Measurements from ENCODE around the gene CDC5L.
A peak's percentile ranks its signal among the peaks of the same experiment; 100 is the strongest.
"Not testable (repeated sequence)": the region's sequence is repeated elsewhere in the genome, so short reads cannot be mapped to it uniquely, and the experiment has no call there.

CDC5L gene

DNA sequence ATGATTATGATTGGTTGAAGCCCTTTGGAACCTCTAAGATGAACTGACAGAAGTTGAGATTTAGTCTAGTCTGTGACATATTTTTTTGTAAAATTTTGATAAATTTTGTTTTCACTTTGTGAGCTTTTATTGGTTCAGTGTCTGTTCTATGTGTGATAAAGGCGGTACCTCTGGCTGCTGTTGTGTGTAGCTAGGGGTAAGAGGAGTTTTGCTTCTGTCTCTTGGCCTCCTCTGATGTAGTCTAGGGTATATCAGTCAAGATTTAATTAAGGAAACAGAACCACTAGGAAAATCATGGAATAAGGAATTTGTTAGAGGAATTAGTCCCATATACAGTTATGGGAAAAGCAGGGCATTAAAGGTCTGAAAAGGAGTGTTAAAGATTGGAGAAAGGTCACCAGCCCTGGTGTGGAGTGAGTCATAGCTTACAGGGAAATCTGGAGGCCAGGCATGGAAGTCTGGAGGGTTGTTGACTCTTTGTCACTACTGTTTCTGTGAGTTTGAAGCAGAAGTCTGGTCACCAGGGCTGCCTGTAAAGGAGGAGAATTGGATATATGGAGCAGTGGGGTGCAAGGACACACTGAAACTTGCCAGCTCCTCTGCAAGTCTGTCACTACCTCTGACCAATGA is 28.5 kb downstream of the CDC5L start:
- no peak for DNase-seq (ENCODE audit: low spot score)

- no peak for DNase-seq (ENCODE audit: low spot score)
Observed at GRCh38 chr6:44422531-44422930, 35.0 kb downstream of the CDC5L start.

- DNase-seq (ENCODE audit: low spot score) = no peak
Observed at GRCh38 chr6:44423306-44423705, 35.8 kb downstream of the CDC5L start.

- DNase-seq (ENCODE audit: low spot score) = no peak
Observed at GRCh38 chr6:44425951-44426350, 38.4 kb downstream of the CDC5L start.

DNA sequence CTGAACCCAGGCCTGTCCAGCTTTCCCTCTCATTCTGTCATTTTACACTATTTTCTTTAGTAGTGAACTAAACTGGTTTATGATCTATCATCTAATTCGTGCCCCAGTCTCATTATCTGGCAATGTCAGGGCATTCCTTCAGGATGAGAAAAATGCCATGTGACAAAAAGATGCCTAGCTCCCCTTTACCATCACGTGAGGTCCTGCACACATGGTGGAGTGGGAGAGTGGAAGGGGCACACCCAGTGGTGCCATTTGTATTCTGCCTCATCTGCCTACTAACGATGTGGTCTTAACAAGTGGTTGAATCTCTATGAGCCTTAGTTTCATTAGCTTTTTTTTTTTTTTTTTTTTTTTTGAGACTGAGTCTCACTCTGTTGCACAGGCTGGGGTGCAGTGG is 41.2 kb downstream of the CDC5L start:
- DNase-seq (ENCODE audit: low spot score) = no peak

DNA sequence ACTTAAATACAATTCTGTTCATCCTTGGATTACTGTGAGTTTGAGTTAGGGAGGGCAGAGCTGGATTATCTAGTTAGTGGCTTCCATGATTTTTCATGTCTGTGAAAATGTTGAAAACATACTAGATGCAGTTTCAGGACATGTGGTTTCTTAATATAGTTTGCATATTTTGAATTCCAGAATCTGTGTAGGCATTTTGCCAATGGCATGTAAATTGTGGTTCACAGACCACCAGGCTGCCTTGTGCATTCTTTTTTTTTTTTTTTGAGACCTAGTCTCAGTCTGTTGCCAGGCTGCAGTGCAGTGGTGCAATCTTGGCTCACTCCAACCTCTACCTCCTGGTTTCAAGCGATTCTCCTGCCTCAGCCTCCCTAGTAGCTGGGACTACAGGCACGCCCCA is 42.8 kb downstream of the CDC5L start:
- no peak for DNase-seq (ENCODE audit: low spot score)

DNA sequence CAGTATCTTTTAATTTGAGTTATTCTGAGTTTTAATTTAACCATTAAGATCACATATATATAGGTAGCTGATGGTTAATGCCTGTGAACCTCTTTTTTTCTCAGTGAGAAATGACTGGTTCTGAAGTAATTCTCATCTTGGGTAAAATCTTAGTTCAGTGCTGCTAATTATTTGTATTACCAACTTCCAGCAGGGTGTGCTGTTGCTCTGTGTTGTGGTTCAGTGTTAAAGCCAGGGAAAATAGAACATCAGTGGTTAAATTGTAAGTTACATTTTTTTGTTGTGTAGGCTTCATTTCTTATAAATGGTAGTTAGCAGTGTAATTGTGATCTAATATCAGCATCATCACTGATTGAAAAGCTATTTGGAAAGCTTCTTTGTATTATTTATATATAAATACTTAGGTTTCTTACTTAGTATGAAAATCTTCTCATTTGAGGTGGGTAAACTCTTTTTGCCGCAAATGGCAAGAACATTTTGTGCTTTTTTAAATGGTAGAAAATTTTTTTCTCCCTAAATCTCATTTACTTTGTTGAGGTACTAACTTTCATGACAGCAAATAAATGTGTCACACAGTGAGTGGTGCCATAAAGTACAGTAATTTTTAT is 43.7 kb downstream of the CDC5L start:
- DNase-seq (ENCODE audit: low spot score) = peak; percentile 71

DNA sequence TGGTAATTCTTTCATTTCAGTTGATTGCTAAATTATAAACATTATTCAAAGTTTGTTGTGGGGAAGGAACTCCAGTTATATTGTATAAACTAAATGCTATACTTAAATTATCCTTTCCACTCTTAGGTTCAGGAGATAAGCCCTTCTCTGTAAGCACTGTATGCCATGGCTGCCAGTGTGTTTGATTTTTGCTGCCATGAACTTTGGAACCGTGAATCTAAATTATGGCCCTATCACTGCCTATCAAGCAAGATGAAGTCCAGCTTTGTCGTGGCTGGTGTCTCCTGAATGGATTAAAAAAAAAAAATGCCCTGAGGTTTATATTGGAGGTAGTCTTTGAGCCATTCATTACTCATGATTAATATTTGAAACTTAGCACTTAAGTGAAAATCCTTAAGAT is 44.7 kb downstream of the CDC5L start:
- no peak for DNase-seq (ENCODE audit: low spot score)

- no peak for DNase-seq (ENCODE audit: low spot score)
Observed at GRCh38 chr6:44432726-44433125, 45.2 kb downstream of the CDC5L start.

GRCh38 chr6:44435500-44435899 is 48.0 kb downstream of the CDC5L start:
- DNase-seq (ENCODE audit: low spot score) = no peak

DNA sequence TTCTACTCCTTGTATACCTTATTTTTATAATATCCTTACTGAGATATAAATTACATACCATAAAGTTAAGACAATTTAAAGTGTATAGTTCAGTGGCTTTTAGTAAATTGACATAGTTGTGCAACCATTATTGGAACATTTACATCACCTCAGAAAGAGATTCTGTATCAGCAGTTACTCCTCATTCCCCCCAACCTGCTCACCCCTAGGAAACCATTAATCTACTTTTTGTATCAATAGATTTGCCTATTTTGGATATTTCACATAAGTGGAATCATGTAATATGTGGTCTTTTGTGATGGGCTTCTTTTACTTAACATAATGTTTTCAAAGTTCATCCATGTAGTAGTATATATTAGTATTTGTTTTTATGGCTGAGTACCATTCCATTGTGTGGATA is 51.3 kb downstream of the CDC5L start:
- DNase-seq (ENCODE audit: low spot score) = no peak

GRCh38 chr6:44439270-44440045 is 52.0 kb downstream of the CDC5L start:
- no peak for DNase-seq (ENCODE audit: low spot score)

DNA sequence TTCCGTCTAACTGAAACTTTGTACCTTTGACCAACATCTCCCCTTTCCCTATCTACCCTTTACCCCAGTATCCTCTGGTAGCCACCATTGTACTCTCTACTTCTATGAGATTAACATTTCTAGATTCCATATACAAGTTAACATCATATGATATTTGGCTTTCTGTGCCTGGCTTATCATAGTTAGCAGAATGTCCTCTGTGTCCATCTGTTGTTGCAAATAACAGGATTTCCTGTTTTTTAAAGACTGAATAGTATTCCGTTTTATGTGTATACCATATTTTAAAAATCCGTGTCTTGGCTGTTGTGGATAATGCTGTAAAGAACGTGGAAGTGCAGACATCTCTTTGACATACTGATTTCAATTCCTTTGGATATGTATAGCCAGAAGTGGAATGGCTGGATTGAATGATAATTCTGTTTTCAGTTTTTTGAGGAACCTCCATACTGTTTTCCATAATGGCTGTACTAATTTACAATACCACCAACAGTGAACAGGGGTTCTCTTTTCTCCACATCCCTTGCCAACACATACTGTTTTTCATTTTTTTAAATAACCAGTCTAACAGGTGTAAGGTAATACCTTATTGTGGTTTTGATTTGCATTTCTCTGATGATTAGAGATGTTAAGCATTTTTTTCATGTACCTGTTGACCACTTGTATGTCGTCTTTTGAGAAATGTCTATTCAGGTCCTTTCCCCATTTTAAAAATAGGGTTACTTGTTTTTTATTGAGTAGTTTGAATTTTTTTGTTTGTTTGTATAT is 53.8 kb downstream of the CDC5L start:
- DNase-seq (ENCODE audit: low spot score) = no peak

- DNase-seq (ENCODE audit: low spot score) = no peak
Observed at GRCh38 chr6:44442236-44442635, 54.7 kb downstream of the CDC5L start.

DNA sequence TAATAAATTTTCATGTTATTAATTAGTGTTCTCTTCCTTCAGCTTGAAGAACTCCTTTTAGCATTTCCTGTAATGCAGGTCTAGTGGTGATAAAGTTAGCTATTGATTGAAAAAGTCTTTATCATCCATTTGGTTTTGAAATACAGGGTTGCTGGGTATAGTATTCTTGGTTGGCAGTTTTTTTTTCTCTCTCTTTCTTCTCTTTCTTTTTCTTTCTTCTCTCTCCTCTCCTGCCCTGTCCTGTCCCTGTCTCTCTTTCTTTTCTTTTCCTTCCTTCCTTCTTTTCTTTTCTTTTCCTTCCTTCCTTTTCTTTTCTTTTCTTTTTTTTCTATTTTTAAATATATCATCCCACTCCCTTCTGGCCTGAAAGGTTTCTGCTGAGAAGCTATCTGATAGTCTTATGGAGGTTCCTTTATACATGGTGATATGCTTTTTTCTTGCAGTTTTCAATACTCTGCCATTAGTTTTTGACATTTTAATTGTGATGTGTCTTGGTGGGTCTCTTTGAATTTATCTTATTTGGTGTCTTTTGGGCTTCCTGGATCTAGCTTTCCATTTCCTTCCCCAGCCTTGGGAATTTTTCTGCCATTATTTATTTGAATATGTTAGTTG is 55.4 kb downstream of the CDC5L start:
- no peak for DNase-seq (ENCODE audit: low spot score)

DNA sequence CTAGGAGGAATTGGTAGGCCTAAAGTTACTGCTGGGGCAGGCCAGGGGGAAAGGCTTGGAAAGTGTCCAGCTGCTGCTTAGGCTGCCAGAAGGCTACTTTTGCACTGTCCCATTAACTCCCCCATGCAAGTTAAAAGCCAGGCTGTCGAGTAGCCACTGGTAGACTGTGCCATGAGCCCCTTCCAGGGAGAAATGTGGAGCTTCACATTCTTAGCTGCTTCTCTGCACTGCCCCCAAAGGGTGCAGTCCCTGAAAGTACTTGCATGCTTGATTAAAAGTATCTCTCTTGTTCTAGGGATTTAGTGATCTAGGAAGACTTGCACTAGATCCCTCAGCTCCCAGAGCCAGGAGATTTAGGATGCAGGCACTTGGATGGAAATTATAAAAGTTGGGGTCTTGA is 57.3 kb downstream of the CDC5L start:
- DNase-seq (ENCODE audit: low spot score) = no peak

GRCh38 chr6:44446626-44447300 is 59.3 kb downstream of the CDC5L start:
- no peak for DNase-seq (ENCODE audit: low spot score)

DNA sequence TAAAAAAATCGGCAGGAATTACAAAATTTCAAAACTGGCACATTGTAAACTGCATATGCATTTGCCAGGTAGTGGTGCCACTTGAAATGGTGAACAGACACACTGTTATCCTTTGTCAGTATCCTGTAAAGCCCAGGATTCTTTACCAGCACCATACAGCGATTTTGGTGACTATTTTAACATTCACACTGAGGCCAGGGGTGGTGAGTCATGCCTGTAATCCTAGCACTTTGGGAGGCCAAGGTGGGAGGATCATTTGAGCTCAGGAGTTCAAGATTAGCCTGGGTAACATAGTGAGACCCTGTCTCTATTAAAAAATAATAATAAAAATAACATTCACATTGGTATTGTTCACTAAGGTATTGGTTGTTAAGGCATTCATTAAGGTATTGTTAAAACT is 61.7 kb downstream of the CDC5L start:
- not testable (repeated sequence) for DNase-seq (ENCODE audit: low spot score)

- DNase-seq (ENCODE audit: low spot score) = no peak
Observed at GRCh38 chr6:44451803-44452695, 64.5 kb downstream of the CDC5L start.

DNA sequence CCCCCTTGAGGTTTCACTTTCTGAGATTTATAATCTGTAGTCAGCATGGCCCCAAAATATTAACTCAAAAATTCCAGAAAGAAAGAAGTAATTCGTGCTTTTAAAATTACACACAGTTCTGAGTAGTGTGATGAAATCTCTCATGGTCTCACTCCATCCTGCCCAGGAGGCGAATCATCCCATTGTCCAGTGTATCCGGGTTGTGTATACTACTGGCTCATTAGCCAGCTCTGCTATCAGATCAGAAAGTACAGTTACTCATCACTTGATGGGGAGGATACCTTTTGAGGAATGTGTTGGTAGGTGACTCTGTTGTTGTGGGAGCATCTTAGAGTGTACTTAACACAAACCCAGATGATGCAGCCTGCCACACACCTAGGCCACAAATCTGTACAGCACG is 65.2 kb downstream of the CDC5L start:
- DNase-seq (ENCODE audit: low spot score) = no peak

DNA sequence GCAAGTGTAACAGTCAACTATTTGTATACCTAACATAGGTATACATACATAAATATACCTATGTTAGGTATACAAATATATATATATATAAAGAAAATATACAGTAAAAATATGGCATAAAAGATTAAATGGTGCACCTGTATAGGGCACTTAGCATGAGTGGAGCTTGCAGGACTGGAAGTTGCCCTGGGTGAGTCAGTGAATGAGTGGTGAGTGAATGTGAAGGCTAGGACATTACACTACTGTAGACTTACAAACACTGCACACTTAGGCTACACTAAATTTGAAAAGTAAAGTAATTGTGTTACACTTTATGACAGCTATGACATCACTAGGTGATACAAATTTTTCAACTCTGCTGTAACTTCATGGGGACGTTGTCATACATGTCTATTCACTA is 65.6 kb downstream of the CDC5L start:
- DNase-seq (ENCODE audit: low spot score) = no peak

Measured in hematopoietic multipotent progenitor cell treated with erythropoietin and hydrocortisone succinate and interleukin-3 and kit ligand, for 15 days (in vitro differentiated cells).